Immature natural killer cell (primary cell): ENCODE results near the gene MRPL44. TPM values are rescaled to one million over a fixed set of nuclear protein-coding genes. Genes with fewer than 3 reads are reported as not detected.

ENCODE experiments used
- DNase-seq, 3 donors: peaks; one replicate each; pipeline ENCODE4 v3.0.0; 2022; ENCODE audit warnings: mixed read lengths in 1 of 3
- H3K27ac Mint-ChIP-seq, 6 donors: one replicate each; pipeline ENCODE4 v1.8.0; 2020; ENCODE audit warnings: mixed read lengths in 6 of 6, mild to moderate bottlenecking in 5 of 6, inconsistent platforms in 4 of 6, moderate library complexity in 3 of 6
- H3K27me3 Mint-ChIP-seq, 3 donors: one replicate each; pipeline ENCODE4 v1.8.0; 2020 to 2021; ENCODE audit warnings: low read depth in 3 of 3, mild to moderate bottlenecking in 3 of 3, mixed read lengths in 3 of 3, moderate library complexity in 3 of 3, inconsistent platforms in 1 of 3
- H3K36me3 Mint-ChIP-seq, 3 donors: one replicate each; pipeline ENCODE4 v1.8.0; 2020; ENCODE audit warnings: mixed read lengths in 3 of 3, inconsistent platforms in 2 of 3, mild to moderate bottlenecking in 2 of 3
- H3K4me1 Mint-ChIP-seq, 2 donors: one replicate each; pipeline ENCODE4 v1.8.0; 2020; ENCODE audit warnings: inconsistent platforms in 2 of 2, mild to moderate bottlenecking in 2 of 2, mixed read lengths in 2 of 2, moderate library complexity in 1 of 2
- H3K4me3 Mint-ChIP-seq, 5 donors: one replicate each; pipeline ENCODE4 v1.8.0; 2020; ENCODE audit warnings: mild to moderate bottlenecking in 5 of 5, mixed read lengths in 5 of 5, inconsistent platforms in 3 of 5, moderate library complexity in 3 of 5
- H3K9me3 Mint-ChIP-seq, 6 donors: one replicate each; pipeline ENCODE4 v1.8.0; 2020; ENCODE audit warnings: mild to moderate bottlenecking in 6 of 6, mixed read lengths in 6 of 6, inconsistent platforms in 4 of 6, moderate library complexity in 3 of 6
- polyA plus RNA-seq, 3 donors: library from polyadenylated mRNA; unstranded; fragments of 300-500 nt; fragmentation: Illumina TruSeq; gene quantifications; one replicate each; pipeline ENCODE4 v1.2.3, GENCODE V29; 2021

MRPL44 gene
- 10 to 100 TPM; 25.3 to 39.6 (median 36.4) TPM for polyA plus RNA-seq

GRCh38 chr2:223957092-223957851 is at the start of gene MRPL44:
TSS of gene MRPL44 (plus strand) at chr2:223957463. CDS start at chr2:223957473, 10 bp downstream.
- H3K9me3 Mint-ChIP-seq = no peaks in the 10 kb centered on the region
- peaks cover 6 to 19% (median 10%) of the 10 kb centered on the region in 3 donors for H3K27me3 Mint-ChIP-seq
- H3K4me1 Mint-ChIP-seq = peaks cover 58 to 64% of the 10 kb centered on the region in 2 donors

DNA sequence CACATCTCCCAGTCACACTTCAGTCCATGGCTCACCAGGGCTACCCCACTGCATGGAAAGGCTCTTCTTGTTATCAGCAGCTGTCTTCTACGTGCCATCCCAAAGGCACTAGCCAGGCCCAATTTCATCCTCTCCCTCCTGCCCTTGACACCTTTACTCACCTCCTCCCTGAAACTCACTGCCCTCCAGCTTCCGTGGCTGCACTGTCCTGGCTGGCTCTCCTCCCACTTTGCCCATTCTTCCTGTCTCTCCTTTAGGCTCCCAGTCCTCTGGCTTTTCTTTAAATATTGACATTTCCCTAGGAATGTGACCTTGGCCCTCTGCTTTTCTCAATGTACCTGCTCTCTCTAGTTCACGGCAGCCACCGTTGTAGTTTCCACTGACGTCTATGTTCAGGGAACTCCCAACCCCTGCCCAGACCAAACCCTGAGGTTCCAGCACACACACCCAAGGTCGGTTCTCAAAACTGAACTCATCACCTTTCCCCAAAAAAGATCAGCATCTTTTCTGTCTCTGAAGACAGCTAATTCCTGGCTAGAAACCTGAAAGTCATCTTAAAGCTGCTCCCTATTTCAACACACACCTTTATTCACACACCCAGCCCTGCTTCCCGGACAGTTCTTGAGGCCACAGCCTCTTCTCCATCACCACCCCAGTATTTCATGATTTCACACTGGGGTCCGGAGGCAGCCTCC is 48.8 kb upstream of the MRPL44 start:
- Mint-ChIP-seq H3K36me3 (peaks cover 0 to 10% (median 3%) of the 10 kb centered on the region in 3 donors), H3K27ac (peak overlapping the region; percentile 9 to 53 (median 32)), H3K27me3 (peaks cover 1 to 2% (median 2%) of the 10 kb centered on the region in 3 donors), H3K4me3 (no peak overlapping the region), H3K4me1 (peaks cover 19 to 48% of the 10 kb centered on the region in 2 donors), H3K9me3 (no peaks in the 10 kb centered on the region)
- DNase-seq = no peak

More at GRCh38 chr2:223957092-223957851, at the start of gene MRPL44:
- peak within 1 kb of the TSS; percentile 94 to 99 (median 94) for H3K4me3 Mint-ChIP-seq
- peak; percentile 95 to 96 (median 96) for DNase-seq
- H3K27ac Mint-ChIP-seq = peak within 1 kb of the TSS; percentile 74 to 96 (median 92)
- H3K36me3 Mint-ChIP-seq = peaks cover 0 to 12% (median 6%) of the 10 kb centered on the region in 3 donors

DNA sequence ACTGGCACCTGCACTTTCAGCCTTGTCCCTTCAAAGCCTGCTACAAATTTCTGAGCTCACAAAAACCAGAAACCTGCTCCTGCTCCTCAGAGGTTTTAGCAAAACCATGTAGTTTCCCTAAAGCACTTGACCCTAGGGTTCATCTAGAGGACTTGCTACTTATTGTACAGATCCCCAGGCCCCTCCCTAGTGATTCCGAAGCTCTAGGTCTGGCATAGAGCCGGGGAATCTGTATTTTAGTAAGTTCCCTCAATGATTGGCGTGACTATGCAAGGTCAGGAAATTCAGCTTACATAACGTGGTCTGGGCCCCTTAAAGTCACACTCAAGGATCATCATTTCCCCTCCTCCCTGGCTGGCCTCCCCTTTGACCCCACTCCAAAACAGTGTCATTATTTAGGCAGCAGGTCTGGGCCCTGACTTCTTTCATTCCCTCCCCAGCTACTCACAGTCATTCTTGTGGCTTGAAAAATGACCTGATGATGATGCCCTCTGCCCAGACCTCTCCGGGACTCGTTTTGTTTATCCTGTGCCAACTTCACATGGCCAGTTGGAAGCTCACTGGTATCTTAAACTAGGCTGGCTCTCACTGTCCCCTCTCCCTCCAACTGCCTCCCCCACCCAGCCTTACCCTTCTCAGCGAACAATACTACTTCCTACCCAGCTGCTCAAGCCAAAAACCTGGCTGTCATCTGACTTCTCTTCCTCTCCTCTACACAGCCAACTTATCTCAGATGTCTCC is 48.1 kb upstream of the MRPL44 start:
- Mint-ChIP-seq H3K4me3 (no peak overlapping the region), H3K27me3 (peaks cover 1 to 2% (median 2%) of the 10 kb centered on the region in 3 donors), H3K4me1 (peaks cover 19 to 48% of the 10 kb centered on the region in 2 donors), H3K9me3 (no peaks in the 10 kb centered on the region), H3K27ac (peak overlapping the region in 2 of 6 donors; percentile 13 to 53), H3K36me3 (peaks cover 0 to 10% (median 3%) of the 10 kb centered on the region in 3 donors)
- DNase-seq = no peak

GRCh38 chr2:223914324-223914723 is 42.9 kb upstream of the MRPL44 start:
- Mint-ChIP-seq H3K4me1 (peaks cover 17 to 49% of the 10 kb centered on the region in 2 donors), H3K4me3 (no peak overlapping the region), H3K27me3 (peaks cover under 1 to 2% (median 1%) of the 10 kb centered on the region in 3 donors), H3K9me3 (no peaks in the 10 kb centered on the region), H3K36me3 (peaks cover 8% of the 10 kb centered on the region in 3 donors), H3K27ac (no peak overlapping the region)
- no peak for DNase-seq

DNA sequence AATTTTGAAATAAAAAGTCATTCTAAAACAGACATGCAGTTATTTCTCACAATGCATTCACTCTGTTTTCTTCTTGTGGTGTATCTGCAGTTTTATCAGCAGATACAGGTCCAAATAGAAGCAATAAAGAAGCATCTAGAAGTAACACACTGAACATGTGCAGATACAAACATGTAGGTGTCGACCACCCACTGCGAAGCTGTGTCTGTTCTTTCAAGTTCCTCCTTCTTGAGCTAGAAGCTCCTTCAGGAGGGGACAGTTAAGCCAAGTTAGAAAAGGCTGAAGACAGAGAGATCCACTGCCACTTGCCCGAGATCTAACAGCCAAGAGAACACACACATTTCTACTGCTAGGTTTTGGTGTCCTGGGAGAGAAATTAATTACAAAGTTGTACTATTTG is 42.2 kb upstream of the MRPL44 start:
- Mint-ChIP-seq H3K4me3 (no peak overlapping the region), H3K36me3 (peaks cover 8% of the 10 kb centered on the region in 3 donors), H3K4me1 (peaks cover 22 to 48% of the 10 kb centered on the region in 2 donors), H3K27me3 (peaks cover 0 to 2% (median 2%) of the 10 kb centered on the region in 3 donors), H3K9me3 (no peaks in the 10 kb centered on the region), H3K27ac (peak overlapping the region in 3 of 6 donors; percentile 13 to 45 (median 38))
- DNase-seq = no peak

DNA sequence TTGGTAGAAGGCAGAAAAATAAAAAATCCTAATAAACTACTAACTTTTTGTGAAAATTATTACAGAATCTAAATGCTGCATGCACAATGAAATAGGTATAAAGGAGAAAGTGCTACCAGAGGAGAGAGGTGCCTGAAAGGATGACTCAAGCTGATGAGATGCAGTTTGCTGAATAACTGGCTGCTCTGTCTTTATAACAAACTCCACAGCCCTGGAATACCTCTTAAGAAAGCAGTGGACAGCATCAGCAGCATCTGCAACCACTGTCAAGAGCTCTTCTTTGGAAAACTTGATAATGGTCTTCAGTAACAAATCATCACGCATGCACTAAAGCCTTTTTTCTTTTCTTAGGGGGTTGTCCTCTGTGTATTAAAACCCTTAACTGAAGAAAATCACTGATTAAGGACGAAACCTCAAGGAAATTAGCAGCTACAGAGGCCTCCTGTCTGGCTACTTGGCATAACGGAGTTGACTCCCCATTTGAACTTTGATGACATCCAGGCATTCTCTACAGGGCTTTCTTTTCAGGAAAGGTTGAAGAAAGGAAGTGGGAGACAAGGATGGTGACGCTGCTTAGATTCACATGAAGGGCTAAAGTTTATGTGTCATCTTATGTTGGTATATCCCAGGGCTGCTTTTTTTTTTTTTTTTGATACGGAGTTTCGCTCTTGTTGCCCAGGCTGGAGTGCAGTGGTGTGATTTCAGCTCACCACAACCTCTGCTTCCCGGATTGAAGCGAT is 40.9 kb upstream of the MRPL44 start:
- Mint-ChIP-seq H3K36me3 (peaks cover 5 to 8% (median 8%) of the 10 kb centered on the region in 3 donors), H3K4me1 (peaks cover 29 to 48% of the 10 kb centered on the region in 2 donors), H3K27me3 (peaks cover 0 to 2% (median 0%) of the 10 kb centered on the region in 3 donors), H3K4me3 (no peak overlapping the region), H3K27ac (peak overlapping the region in 2 of 6 donors; percentile 29 to 30), H3K9me3 (no peaks in the 10 kb centered on the region)
- no peak for DNase-seq

- no peak for DNase-seq
- H3K27me3 Mint-ChIP-seq = peaks cover 0 to 2% (median 0%) of the 10 kb centered on the region in 3 donors
- H3K9me3 Mint-ChIP-seq = no peaks in the 10 kb centered on the region
- no peak overlapping the region for H3K4me3 Mint-ChIP-seq
- peaks cover 36 to 61% of the 10 kb centered on the region in 2 donors for H3K4me1 Mint-ChIP-seq
- H3K27ac Mint-ChIP-seq = peak overlapping the region in 1 of 6 donors; percentile 34
- peaks cover 5 to 9% (median 8%) of the 10 kb centered on the region in 3 donors for H3K36me3 Mint-ChIP-seq
These were observed 38.6 kb upstream of the MRPL44 start for GRCh38 chr2:223918671-223919134.

- Mint-ChIP-seq H3K9me3 (no peaks in the 10 kb centered on the region), H3K4me1 (peaks cover 36 to 62% of the 10 kb centered on the region in 2 donors), H3K36me3 (peaks cover 5 to 9% (median 8%) of the 10 kb centered on the region in 3 donors), H3K27ac (peak overlapping the region in 1 of 6 donors; percentile 19), H3K27me3 (peaks cover 0 to 2% (median 0%) of the 10 kb centered on the region in 3 donors), H3K4me3 (no peak overlapping the region)
- no peak for DNase-seq
These were observed 37.2 kb upstream of the MRPL44 start for GRCh38 chr2:223920109-223920508.

GRCh38 chr2:223921204-223921603 is 36.1 kb upstream of the MRPL44 start:
- H3K4me1 Mint-ChIP-seq = peaks cover 40 to 62% of the 10 kb centered on the region in 2 donors
- peaks cover 0 to 2% (median 0%) of the 10 kb centered on the region in 3 donors for H3K27me3 Mint-ChIP-seq
- peak overlapping the region in 3 of 6 donors; percentile 2 to 11 (median 9) for H3K27ac Mint-ChIP-seq

DNA sequence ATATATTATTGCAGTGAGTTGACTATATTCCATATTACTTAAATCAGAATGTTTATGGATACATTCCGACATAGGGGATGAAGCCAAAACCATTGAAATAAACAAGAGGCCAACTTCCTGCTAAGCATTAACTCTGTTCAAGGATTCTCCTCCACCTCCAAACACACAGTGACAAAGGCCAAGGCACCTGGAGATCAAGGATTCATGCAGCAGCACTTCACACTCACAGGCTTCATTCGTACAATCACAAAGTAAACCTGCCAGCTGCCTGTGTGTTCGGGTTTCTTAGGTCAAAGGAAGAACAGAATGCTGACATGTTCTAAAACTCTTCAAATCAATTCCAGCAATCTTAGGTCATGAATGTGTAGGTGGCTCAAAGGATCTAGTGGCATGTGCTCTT is 35.0 kb upstream of the MRPL44 start:
- no peak for DNase-seq
- Mint-ChIP-seq H3K4me3 (no peak overlapping the region), H3K27me3 (peaks cover 0 to 2% (median 0%) of the 10 kb centered on the region in 3 donors), H3K36me3 (peaks cover 0 to 9% (median 4%) of the 10 kb centered on the region in 3 donors), H3K9me3 (no peaks in the 10 kb centered on the region), H3K4me1 (peaks cover 41 to 64% of the 10 kb centered on the region in 2 donors), H3K27ac (peak overlapping the region in 3 of 6 donors; percentile 11 to 73 (median 48))

More at GRCh38 chr2:223921204-223921603, 36.1 kb upstream of the MRPL44 start:
- peaks cover 3 to 4% (median 4%) of the 10 kb centered on the region in 3 donors for H3K36me3 Mint-ChIP-seq
- DNase-seq = no peak
- H3K4me3 Mint-ChIP-seq = no peak overlapping the region
- no peaks in the 10 kb centered on the region for H3K9me3 Mint-ChIP-seq

- no peak overlapping the region for H3K4me3 Mint-ChIP-seq
- H3K9me3 Mint-ChIP-seq = no peaks in the 10 kb centered on the region
- peaks cover 51 to 71% of the 10 kb centered on the region in 2 donors for H3K4me1 Mint-ChIP-seq
- no peak overlapping the region for H3K27ac Mint-ChIP-seq
- peaks cover 0 to 6% (median 0%) of the 10 kb centered on the region in 3 donors for H3K27me3 Mint-ChIP-seq
- no peak for DNase-seq
- H3K36me3 Mint-ChIP-seq = peaks cover 0 to 9% (median 4%) of the 10 kb centered on the region in 3 donors
These were observed 33.3 kb upstream of the MRPL44 start for GRCh38 chr2:223923976-223924375.

DNA sequence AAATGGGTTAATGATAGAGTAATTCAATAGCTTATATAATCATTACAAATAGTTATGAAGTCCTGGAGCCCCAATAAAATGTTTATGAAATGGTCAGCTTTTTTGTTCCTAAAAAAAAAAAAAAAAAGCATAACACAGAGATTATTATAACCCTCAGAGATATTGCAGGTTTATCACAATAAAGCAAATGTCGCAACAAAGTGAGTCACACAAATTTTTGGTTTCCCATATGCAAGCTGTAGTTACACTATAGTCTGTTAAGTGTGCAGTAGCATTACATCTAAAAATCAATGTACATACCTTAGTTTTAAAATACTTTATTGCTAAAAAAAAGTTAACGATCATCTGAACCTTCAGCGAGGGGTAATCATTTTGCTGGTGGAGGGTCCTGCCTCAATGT is 32.2 kb upstream of the MRPL44 start:
- Mint-ChIP-seq H3K27ac (no peak overlapping the region), H3K9me3 (no peaks in the 10 kb centered on the region), H3K27me3 (peaks cover 0 to 3% (median 0%) of the 10 kb centered on the region in 3 donors), H3K4me1 (peaks cover 54 to 75% of the 10 kb centered on the region in 2 donors), H3K36me3 (peaks cover 0 to 9% (median 4%) of the 10 kb centered on the region in 3 donors), H3K4me3 (no peak overlapping the region)
- no peak for DNase-seq
